ENCODE measurements around the gene BTBD10.

BTBD10 gene

DNA sequence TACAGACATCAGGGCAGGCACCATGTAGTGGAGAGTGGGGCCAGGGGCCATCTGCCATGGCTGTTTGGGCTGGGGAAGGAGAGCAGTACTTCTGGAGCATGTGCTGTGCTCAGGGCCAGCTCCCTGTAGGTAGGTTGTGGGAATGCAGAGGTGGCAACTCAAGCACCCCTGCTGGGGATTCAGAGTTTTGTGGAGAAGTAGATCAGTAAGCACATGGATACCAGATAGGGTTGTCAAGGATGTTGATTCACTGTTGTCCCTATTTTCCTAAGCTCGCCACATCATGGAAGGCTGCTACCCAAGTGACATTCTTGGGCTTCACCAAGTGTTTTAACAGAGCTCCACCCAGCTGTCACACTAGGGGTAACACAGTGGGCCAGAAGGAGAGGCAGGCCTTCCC is 118.2 kb downstream of the BTBD10 start:
- no peak overlapping the region for H3K4me3 ChIP-seq
- no peaks in the 10 kb centered on the region for H3K27me3 ChIP-seq
- H3K9me3 ChIP-seq = no peaks in the 10 kb centered on the region
- peaks cover 0 to 5% (median 3%) of the 10 kb centered on the region in 4 donors for H3K4me1 ChIP-seq
- no peaks in the 10 kb centered on the region for H3K36me3 ChIP-seq
- TF ChIP-seq, protein P1, sequence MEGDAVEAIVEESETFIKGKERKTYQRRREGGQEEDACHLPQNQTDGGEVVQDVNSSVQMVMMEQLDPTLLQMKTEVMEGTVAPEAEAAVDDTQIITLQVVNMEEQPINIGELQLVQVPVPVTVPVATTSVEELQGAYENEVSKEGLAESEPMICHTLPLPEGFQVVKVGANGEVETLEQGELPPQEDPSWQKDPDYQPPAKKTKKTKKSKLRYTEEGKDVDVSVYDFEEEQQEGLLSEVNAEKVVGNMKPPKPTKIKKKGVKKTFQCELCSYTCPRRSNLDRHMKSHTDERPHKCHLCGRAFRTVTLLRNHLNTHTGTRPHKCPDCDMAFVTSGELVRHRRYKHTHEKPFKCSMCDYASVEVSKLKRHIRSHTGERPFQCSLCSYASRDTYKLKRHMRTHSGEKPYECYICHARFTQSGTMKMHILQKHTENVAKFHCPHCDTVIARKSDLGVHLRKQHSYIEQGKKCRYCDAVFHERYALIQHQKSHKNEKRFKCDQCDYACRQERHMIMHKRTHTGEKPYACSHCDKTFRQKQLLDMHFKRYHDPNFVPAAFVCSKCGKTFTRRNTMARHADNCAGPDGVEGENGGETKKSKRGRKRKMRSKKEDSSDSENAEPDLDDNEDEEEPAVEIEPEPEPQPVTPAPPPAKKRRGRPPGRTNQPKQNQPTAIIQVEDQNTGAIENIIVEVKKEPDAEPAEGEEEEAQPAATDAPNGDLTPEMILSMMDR (IDR thresholded peaks at IDR 0.05) = no peak
- no peak for DNase-seq
- intact Hi-C loops (cut with DNase I; ENCODE audit: low total_unique reads) = loop anchor here (5.0 to 10.0 kb wide), 2 partner anchors 133 to 380 kb away; no protein-coding TSS in a partner anchor
- H3K27ac ChIP-seq = no peak overlapping the region

DNA sequence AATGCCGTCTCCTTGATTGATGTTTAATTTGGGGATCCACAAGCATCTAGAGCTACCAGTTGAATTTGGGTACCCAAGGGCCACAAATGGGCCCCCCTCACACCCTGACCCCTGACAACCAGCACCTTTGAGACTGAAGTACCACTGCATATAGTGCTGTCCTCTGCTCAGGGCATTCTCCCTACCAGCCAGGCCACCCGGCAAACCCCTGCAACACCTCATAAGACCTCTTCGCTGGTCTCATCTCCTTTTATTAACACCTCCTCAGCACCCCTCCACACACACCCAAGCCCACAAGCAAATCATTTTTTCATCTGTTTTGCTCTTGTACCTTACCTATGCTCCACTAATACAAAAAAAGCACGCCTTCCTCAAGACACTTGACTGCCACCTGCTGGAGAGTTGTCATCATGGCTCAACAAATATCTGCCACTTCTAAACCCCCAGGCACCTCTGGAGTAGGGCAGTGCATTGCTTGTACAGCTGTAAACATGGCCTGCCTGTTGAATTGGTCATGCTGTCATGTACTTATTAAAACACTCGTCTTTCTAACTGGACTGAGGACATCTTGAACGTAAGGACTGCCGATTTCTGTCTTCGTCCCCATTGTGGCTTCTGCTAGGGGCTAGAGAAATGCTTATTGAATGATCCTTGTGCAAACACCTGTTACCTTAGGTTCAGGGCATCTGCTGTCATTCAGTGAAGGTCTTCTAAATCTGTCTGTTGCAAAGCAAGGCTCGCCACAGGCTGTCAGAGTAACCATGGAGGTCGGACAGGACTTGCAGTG is 118.9 kb downstream of the BTBD10 start:
- no peak overlapping the region for H3K4me3 ChIP-seq
- no peaks in the 10 kb centered on the region for H3K9me3 ChIP-seq
- intact Hi-C loops (cut with DNase I; ENCODE audit: low total_unique reads) = loop anchor here (5.0 to 10.0 kb wide), 2 partner anchors 132 to 379 kb away; no protein-coding TSS in a partner anchor
- peak; percentile 64 to 79 for DNase-seq
- H3K27me3 ChIP-seq = no peaks in the 10 kb centered on the region
- H3K36me3 ChIP-seq = no peaks in the 10 kb centered on the region
- TF ChIP-seq, protein P1 (IDR thresholded peaks at IDR 0.05) = peak; percentile 78 to 87
- no peak overlapping the region for H3K27ac ChIP-seq
- peaks cover 0 to 12% (median 10%) of the 10 kb centered on the region in 4 donors for H3K4me1 ChIP-seq

DNA sequence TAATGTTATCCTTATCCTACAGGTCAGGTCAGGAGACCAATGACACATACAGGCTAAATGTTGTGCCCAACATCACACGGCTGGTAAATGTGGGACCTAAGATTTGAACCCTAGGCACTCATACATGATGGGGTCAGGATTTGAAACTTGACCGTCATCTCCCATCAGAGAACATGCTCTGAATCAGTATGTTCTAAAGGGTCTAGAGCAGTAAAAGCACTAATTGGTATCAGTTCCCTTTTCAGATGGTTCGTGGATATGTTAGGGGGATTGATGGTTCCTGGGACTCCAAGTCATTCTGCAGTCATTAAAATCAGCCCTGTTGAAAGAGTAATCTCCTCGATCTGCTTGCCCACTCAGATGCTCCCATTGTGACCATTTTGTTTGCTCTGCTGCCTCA is 120.0 kb downstream of the BTBD10 start:
- intact Hi-C loops (cut with DNase I; ENCODE audit: low total_unique reads) = loop anchor here (5.0 to 10.0 kb wide), 2 partner anchors 131 to 378 kb away; no protein-coding TSS in a partner anchor
- TF ChIP-seq, protein P1 (IDR thresholded peaks at IDR 0.05) = no peak
- H3K4me3 ChIP-seq = no peak overlapping the region
- H3K27ac ChIP-seq = no peak overlapping the region
- H3K9me3 ChIP-seq = no peaks in the 10 kb centered on the region
- H3K27me3 ChIP-seq = no peaks in the 10 kb centered on the region
- no peaks in the 10 kb centered on the region for H3K36me3 ChIP-seq
- peaks cover 0 to 22% (median 21%) of the 10 kb centered on the region in 4 donors for H3K4me1 ChIP-seq
- DNase-seq = no peak

DNA sequence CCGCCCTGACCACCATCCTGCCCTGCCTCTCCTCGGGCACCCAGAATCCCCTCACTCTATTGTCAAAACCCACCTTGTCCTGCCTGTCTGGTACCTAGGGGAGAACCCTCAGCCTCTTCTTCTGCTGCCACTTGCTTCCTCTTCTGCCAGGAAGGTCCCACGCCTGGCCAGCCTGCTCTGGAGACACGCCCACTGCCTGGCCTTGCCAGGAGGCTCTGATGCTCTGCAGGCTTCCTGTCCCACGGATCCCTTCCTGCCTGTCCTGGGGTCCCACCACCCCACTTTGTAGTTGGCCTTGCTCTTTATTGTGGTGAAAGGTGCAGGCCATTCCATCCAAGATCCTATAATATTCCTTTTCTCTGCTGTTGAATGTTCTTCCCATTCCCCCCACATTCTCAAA is 122.0 kb downstream of the BTBD10 start:
- H3K36me3 ChIP-seq = no peaks in the 10 kb centered on the region
- H3K4me3 ChIP-seq = no peak overlapping the region
- DNase-seq = no peak
- intact Hi-C loops (cut with DNase I; ENCODE audit: low total_unique reads) = loop anchor here (5.0 to 10.0 kb wide), 2 partner anchors 129 to 376 kb away; no protein-coding TSS in a partner anchor
- H3K4me1 ChIP-seq = peaks cover 0 to 29% (median 23%) of the 10 kb centered on the region in 4 donors
- no peak overlapping the region for H3K27ac ChIP-seq
- no peaks in the 10 kb centered on the region for H3K27me3 ChIP-seq
- TF ChIP-seq, protein P1 (IDR thresholded peaks at IDR 0.05) = no peak
- no peaks in the 10 kb centered on the region for H3K9me3 ChIP-seq

DNA sequence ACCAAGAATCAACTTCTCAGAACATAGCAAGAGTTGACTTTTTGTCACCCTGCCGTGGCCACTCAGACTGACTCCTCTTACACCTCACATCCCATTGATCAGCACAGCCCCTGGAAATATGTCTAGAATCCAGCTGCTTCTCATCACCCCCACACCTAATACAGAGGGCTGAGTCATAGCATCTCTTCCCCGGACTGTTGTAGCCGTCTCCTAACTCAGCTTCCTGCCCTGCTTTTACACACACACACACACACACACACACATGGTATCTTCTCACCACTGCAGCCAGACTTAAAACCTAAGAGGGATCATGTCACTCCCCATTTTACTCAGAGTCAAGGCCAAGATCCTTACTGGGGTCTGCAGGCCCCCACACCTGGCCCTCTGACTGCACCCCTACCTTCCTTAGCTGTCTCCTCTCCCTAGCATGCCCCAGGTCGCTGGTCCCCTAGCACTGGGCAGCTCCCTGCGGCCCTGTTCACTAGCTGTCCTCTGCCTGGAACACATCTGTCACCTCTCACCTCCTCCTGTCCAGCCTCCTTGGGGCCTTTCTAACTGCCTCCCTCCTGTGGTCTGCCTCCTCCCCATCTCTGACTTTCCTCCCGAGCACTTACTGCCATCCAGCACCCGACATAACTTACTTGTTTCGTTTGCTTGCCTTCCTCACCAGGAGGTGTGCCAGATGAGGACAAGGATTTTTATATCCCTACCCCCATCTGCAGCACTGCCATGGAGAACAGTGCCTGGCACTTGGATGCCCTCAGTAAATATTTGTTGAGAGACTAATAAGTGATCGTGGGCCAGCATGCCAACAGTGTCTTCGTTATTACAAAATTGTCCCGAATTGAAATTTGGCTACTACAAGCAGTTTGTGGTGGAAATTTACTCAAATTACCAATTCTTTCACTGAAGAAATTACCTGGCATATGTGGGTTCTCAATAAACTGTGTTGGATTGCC is 123.5 kb downstream of the BTBD10 start:
- Histone ChIP-seq H3K4me1 (peaks cover 0 to 40% (median 26%) of the 10 kb centered on the region in 4 donors), H3K27ac (peak overlapping the region in 1 of 2 donors; percentile 48), H3K27me3 (no peaks in the 10 kb centered on the region), H3K36me3 (no peaks in the 10 kb centered on the region), H3K4me3 (no peak overlapping the region), H3K9me3 (no peaks in the 10 kb centered on the region)
- TF ChIP-seq, protein P1 (IDR thresholded peaks at IDR 0.05) = no peak
- DNase-seq = no peak
- intact Hi-C loops (cut with DNase I; ENCODE audit: low total_unique reads) = loop anchor here (5.0 to 10.0 kb wide), 3 partner anchors 57 to 375 kb away; no protein-coding TSS in a partner anchor
